Kidney capillary endothelial cell (primary cell): ENCODE results near the gene TNFRSF6B.

Experiments used
- DNase-seq: peaks from one replicate; pipeline ENCODE4 v3.0.0-alpha.2; 2018; ENCODE audit warnings: low spot score

Gene TNFRSF6B

GRCh38 chr20:63686492-63687321 is 9.7 kb upstream of the TNFRSF6B start:
- peak; percentile 97 for DNase-seq

GRCh38 chr20:63687419-63688178 is 8.9 kb upstream of the TNFRSF6B start:
- no peak for DNase-seq

GRCh38 chr20:63688228-63689045 is 8.0 kb upstream of the TNFRSF6B start:
- no peak for DNase-seq

GRCh38 chr20:63689046-63690002 is 7.1 kb upstream of the TNFRSF6B start:
- no peak for DNase-seq

GRCh38 chr20:63690003-63690897 is 6.2 kb upstream of the TNFRSF6B start:
- no peak for DNase-seq

GRCh38 chr20:63690898-63691710 is 5.3 kb upstream of the TNFRSF6B start:
- DNase-seq = no peak

GRCh38 chr20:63691711-63692435 is 4.6 kb upstream of the TNFRSF6B start:
- DNase-seq = no peak

GRCh38 chr20:63692436-63693082 is 3.9 kb upstream of the TNFRSF6B start:
- DNase-seq = no peak

GRCh38 chr20:63693083-63693732 is 3.2 kb upstream of the TNFRSF6B start:
- no peak for DNase-seq

GRCh38 chr20:63693733-63694583 is 2.5 kb upstream of the TNFRSF6B start:
- DNase-seq = no peak

GRCh38 chr20:63694584-63695423 is 1.6 kb upstream of the TNFRSF6B start:
- DNase-seq = no peak

- DNase-seq = no peak
Observed at GRCh38 chr20:63695424-63696305, 787 bp upstream of the TNFRSF6B start.

- DNase-seq = no peak
Observed at GRCh38 chr20:63696306-63696627, 185 bp upstream of the TNFRSF6B start.

GRCh38 chr20:63697357-63697867 is 960 bp downstream of the TNFRSF6B start:
- no peak for DNase-seq
